HCT116 (cell line): ENCODE data around the gene ATXN1.

Experiments
- ATF3 ChIP-seq: IDR thresholded peaks from 2 replicates; pipeline ENCODE4 v1.6.1; 2012
- CTCF ChIP-seq, 3 experiments: fragments of 200-600 bp in 1 of 3; sonication (generic) in 1 of 3; IDR thresholded peaks in 2 of 3; conservative IDR thresholded peaks in 1 of 3; 2 replicates each; pipeline ENCODE4 v1.5.1; 2012 to 2017; ENCODE audit warnings: low read depth in 2 of 3, low read length in 2 of 3, antibody characterized with exemption in 1 of 3, borderline replicate concordance in 1 of 3, control low read depth in 1 of 3, mild to moderate bottlenecking in 1 of 3, mixed read lengths in 1 of 3, mixed run types in 1 of 3, moderate library complexity in 1 of 3; ENCODE audit not compliant: insufficient read depth in 1 of 3
- EZH2 ChIP-seq: fragments of 200-600 bp; sonication (generic); IDR thresholded peaks from 2 replicates; pipeline ENCODE4 v1.6.1; 2017; ENCODE audit warnings: antibody characterized with exemption, mixed run types
- MAX ChIP-seq: IDR thresholded peaks from 2 replicates; pipeline ENCODE4 v1.6.1; 2012
- POLR2AphosphoS5 ChIP-seq: IDR thresholded peaks from 2 replicates; pipeline ENCODE4 v1.6.1; 2011; ENCODE audit warnings: mild to moderate bottlenecking, low read depth, low read length, moderate library complexity
- ZNF274 ChIP-seq: fragments of 200-500 bp; sonication (Bioruptor generic); IDR thresholded peaks from 2 replicates; pipeline ENCODE4 v1.6.1; 2014; ENCODE audit warnings: mild to moderate bottlenecking, low read depth, low read length, inconsistent platforms

GRCh38 chr6:16285467-16286150, 475.7 kb downstream of the ATXN1 start:
- TF ChIP-seq EZH2 (no peak), CTCF (IDR thresholded peaks at IDR 0.05 in 2 of 3, conservative IDR thresholded peaks at IDR 0.05 in 1 of 3; ENCODE audit: borderline replicate concordance in 1 of 3, insufficient read depth in 1 of 3, low read depth in 2 of 3, low read length in 2 of 3) (no peak), POLR2AphosphoS5 (no peak), ZNF274 (no peak), MAX (no peak), ATF3 (no peak)
